ENCODE data around the gene LINGO3.

Gene LINGO3

DNA sequence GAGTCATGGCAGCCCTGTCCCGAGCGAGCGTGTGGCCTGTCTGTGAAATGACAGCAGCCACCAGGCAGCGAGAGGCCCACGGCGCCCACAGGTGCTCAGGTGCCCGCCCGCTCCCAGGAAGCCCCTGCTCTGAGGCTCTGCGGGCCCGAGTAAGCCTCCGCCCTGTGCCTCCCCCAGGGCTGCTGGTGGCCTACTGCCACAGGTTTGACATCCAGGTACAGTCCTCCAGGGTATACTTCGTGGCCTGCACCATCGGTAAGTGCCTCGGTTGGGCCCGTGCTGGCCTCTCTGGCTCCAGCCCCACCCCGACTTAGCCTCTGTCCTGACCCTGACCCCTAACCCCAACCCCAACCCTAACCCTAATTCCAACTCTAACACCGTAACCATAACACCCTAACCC is 37.1 kb upstream of the LINGO3 start:
- no peak for DNase-seq
- TF ChIP-seq, protein P1, sequence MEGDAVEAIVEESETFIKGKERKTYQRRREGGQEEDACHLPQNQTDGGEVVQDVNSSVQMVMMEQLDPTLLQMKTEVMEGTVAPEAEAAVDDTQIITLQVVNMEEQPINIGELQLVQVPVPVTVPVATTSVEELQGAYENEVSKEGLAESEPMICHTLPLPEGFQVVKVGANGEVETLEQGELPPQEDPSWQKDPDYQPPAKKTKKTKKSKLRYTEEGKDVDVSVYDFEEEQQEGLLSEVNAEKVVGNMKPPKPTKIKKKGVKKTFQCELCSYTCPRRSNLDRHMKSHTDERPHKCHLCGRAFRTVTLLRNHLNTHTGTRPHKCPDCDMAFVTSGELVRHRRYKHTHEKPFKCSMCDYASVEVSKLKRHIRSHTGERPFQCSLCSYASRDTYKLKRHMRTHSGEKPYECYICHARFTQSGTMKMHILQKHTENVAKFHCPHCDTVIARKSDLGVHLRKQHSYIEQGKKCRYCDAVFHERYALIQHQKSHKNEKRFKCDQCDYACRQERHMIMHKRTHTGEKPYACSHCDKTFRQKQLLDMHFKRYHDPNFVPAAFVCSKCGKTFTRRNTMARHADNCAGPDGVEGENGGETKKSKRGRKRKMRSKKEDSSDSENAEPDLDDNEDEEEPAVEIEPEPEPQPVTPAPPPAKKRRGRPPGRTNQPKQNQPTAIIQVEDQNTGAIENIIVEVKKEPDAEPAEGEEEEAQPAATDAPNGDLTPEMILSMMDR (IDR thresholded peaks at IDR 0.05; ENCODE audit: low read depth, low read length): no peak
- Histone ChIP-seq H3K4me3 (ENCODE audit: low read depth, low read length) (no peak overlapping the region), H3K36me3 (peaks cover 19% of the 10 kb centered on the region), H3K27me3 (ENCODE audit: insufficient read depth, low read depth, severe bottlenecking) (no peaks in the 10 kb centered on the region), H3K9me3 (ENCODE audit: severe bottlenecking) (no peaks in the 10 kb centered on the region), H3K27ac (no peak overlapping the region)

DNA sequence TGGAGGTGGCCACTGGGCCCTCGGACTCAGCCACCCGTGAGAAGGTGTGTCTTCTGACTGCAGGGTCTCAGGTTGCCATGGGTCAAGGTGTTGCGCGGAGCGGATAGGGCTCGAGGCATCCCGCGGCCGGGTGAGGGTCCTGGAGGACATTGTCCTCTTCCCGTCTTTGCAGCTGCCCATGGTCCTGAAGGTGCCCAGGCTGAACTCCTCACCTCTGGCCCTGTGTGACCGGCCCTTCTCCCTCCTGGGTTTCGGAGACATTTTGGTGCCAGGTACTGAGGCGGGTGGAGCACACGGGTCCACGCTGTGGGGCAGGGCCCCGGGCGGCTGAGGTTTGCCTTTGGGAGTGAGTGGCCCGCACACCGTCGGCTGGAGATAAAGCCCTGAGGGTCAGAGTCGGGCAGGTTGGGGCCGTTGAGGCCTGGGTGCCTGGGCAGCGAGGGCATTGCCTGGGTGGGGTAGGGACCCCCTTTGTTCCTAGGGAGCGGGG is 36.5 kb upstream of the LINGO3 start:
- TF ChIP-seq, protein P1 (IDR thresholded peaks at IDR 0.05; ENCODE audit: low read depth, low read length): no peak
- no peak overlapping the region for H3K4me3 ChIP-seq (ENCODE audit: low read depth, low read length)
- no peak for DNase-seq
- no peaks in the 10 kb centered on the region for H3K9me3 ChIP-seq (ENCODE audit: severe bottlenecking)
- no peaks in the 10 kb centered on the region for H3K27me3 ChIP-seq (ENCODE audit: insufficient read depth, low read depth, severe bottlenecking)
- H3K27ac ChIP-seq: no peak overlapping the region
- H3K36me3 ChIP-seq: peaks cover 25% of the 10 kb centered on the region

DNA sequence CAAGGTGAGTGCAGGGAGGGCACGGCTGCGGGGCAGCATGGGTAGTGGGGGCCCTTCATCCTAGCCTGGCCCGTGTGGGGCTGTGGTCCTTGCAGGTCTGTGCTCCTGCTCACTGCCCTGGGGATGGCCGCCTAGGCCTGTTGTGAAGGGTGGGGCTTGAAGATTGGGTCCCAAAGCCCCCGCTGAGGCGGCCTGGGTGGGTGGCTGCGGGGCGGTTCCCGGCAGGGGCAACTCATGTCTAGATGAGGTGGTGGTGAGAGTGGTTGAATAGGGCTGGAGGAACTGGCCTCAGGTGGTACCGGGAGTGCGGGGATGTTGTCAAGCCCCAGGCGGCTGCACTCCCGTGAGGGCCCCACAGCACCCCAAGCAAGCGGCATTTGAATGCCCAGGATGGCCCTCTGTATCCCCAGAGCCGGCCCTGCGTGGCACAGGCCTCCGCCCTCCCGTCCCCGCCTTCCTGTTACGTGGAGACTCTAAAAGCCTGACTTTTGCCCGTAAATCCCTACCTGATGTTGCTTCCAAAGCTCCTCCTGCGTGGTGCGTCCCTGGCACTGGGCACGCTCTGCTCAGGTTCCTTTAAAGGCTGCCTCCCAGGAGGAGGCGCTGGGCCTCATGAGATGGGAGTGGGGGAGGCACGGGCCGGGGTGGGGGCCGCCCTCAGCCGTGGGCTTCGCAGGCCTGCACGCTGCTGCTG is 35.5 kb upstream of the LINGO3 start:
- H3K27me3 ChIP-seq (ENCODE audit: insufficient read depth, low read depth, severe bottlenecking): no peaks in the 10 kb centered on the region
- H3K4me3 ChIP-seq (ENCODE audit: low read depth, low read length): no peak overlapping the region
- peaks cover 30% of the 10 kb centered on the region for H3K36me3 ChIP-seq
- no peak for DNase-seq
- H3K27ac ChIP-seq: no peak overlapping the region
- TF ChIP-seq, protein P1 (IDR thresholded peaks at IDR 0.05; ENCODE audit: low read depth, low read length): no peak
- H3K9me3 ChIP-seq (ENCODE audit: severe bottlenecking): no peaks in the 10 kb centered on the region

DNA sequence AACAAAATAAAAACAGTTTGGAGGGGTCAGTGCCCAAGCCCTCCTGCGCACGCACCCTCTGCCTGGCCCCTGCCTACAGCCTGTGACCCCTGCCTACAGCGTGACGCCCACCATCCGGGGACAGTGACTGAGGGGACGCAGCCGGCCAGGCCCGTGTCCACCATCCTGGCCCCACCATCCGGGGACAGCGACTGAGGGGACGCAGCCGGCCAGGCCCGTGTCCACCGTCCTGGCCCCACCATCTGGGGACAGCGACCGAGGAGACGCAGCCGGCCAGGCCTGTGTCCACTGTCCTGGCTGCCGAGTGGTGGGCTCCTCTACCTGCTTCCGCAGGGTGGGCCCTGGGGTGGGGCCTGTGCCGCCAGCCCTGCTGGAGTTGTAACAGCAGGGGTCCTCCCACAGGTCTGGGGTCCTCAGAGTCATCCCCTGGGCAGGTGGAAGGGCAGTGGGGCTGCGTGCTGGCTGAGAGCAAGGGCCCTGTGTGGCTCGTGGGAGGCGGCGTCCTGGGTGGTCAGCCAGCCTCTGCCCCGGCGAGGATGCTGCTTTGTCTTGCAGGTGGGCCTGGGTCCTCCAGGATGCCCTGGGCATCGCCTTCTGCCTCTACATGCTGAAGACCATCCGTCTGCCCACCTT is 34.8 kb upstream of the LINGO3 start:
- TF ChIP-seq, protein P1 (IDR thresholded peaks at IDR 0.05; ENCODE audit: low read depth, low read length): no peak
- peaks cover 30% of the 10 kb centered on the region for H3K36me3 ChIP-seq
- no peak overlapping the region for H3K4me3 ChIP-seq (ENCODE audit: low read depth, low read length)
- no peak for DNase-seq
- H3K27ac ChIP-seq: no peak overlapping the region
- no peaks in the 10 kb centered on the region for H3K27me3 ChIP-seq (ENCODE audit: insufficient read depth, low read depth, severe bottlenecking)
- H3K9me3 ChIP-seq (ENCODE audit: severe bottlenecking): no peaks in the 10 kb centered on the region

DNA sequence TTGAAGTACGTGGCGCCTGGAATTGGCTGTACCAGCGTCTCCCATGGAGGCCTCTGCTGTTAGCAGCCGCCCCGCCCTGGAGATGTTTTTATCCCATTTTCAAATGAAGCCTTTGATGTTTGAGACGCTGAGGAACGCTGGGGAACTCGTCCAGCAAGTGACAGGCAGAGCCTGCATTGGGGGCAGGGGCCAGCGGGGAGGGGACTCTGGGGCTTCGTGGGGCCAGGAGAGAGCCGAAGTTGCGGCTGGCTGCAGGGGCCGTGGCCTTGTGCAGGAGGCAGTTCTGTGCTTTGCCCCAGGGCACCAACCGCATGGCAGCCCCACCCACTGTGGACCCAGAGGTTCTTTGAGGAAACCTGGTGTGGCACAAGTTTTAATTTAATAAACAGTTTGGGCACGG is 34.0 kb upstream of the LINGO3 start:
- Histone ChIP-seq H3K9me3 (ENCODE audit: severe bottlenecking) (no peaks in the 10 kb centered on the region), H3K4me3 (ENCODE audit: low read depth, low read length) (no peak overlapping the region), H3K27ac (no peak overlapping the region), H3K27me3 (ENCODE audit: insufficient read depth, low read depth, severe bottlenecking) (no peaks in the 10 kb centered on the region), H3K36me3 (peaks cover 37% of the 10 kb centered on the region)
- no peak for DNase-seq
- TF ChIP-seq, protein P1 (IDR thresholded peaks at IDR 0.05; ENCODE audit: low read depth, low read length): no peak

Data from WERI-Rb-1 (cell line).